GM21528 (cell line): ENCODE data around the gene KRT28.
"Not testable (repeated sequence)": the region's sequence is repeated elsewhere in the genome, so short reads cannot be mapped to it uniquely, and the experiment has no call there.

Source experiments
- ATAC-seq: cut with Tn5 transposase; IDR thresholded peaks from one replicate; pipeline ENCODE4 v1.9.1; 2021; ENCODE audit warnings: mild to moderate bottlenecking, moderate library complexity; ENCODE audit not compliant: unreplicated experiment, low FRiP score

KRT28 gene

GRCh38 chr17:40791111-40791510 is 8.6 kb downstream of the KRT28 start:
- no peak for ATAC-seq

- ATAC-seq = no peak
These were observed 17.3 kb downstream of the KRT28 start, which contains the start of gene KRT27 for GRCh38 chr17:40782450-40782849. TSS of gene KRT27 (minus strand) at chr17:40782550. CDS start at chr17:40782493, 57 bp downstream.

- ATAC-seq = no peak
These were observed 20.4 kb downstream of the KRT28 start for GRCh38 chr17:40779181-40779909.

GRCh38 chr17:40778461-40778860 is 21.3 kb downstream of the KRT28 start:
- no peak for ATAC-seq

GRCh38 chr17:40777971-40778370 is 21.8 kb downstream of the KRT28 start:
- ATAC-seq = no peak

GRCh38 chr17:40777459-40777858 is 22.3 kb downstream of the KRT28 start:
- no peak for ATAC-seq

- ATAC-seq = no peak
These were observed 23.8 kb downstream of the KRT28 start for GRCh38 chr17:40775945-40776344.

- ATAC-seq = no peak
These were observed 27.7 kb downstream of the KRT28 start, which contains the start of gene KRT26 for GRCh38 chr17:40772101-40772500. TSS of gene KRT26 (minus strand) at chr17:40772201. CDS start at chr17:40772113, 88 bp downstream.

GRCh38 chr17:40765657-40766056 is 34.1 kb downstream of the KRT28 start:
- no peak for ATAC-seq

- no peak for ATAC-seq
These were observed 36.0 kb downstream of the KRT28 start for GRCh38 chr17:40763752-40764151.

- no peak for ATAC-seq
These were observed 39.4 kb downstream of the KRT28 start for GRCh38 chr17:40760105-40761016.

GRCh38 chr17:40755231-40755630 is 44.5 kb downstream of the KRT28 start, which contains the start of gene KRT25:
TSS of gene KRT25 (minus strand) at chr17:40755331. CDS start at chr17:40755271, 60 bp downstream.
- ATAC-seq = no peak

GRCh38 chr17:40753804-40754203 is 46.0 kb downstream of the KRT28 start:
- no peak for ATAC-seq

- ATAC-seq = no peak
These were observed 48.7 kb downstream of the KRT28 start for GRCh38 chr17:40751065-40751464.

- no peak for ATAC-seq
These were observed 49.4 kb downstream of the KRT28 start for GRCh38 chr17:40750391-40750790.

- not testable (repeated sequence) for ATAC-seq
These were observed 51.1 kb downstream of the KRT28 start for GRCh38 chr17:40748666-40749065.
